ENCODE measurements around the gene PTPRU. TPM values are rescaled to one million over a fixed set of nuclear protein-coding genes. Genes with fewer than 3 reads are reported as not detected.

PTPRU gene
- total and polyA plus RNA-seq, 2 of the 8 experiments (the other 6 are each of a cell fraction or from before 2014, with no cell fraction given): 33.8 to 41.8 TPM

DNA sequence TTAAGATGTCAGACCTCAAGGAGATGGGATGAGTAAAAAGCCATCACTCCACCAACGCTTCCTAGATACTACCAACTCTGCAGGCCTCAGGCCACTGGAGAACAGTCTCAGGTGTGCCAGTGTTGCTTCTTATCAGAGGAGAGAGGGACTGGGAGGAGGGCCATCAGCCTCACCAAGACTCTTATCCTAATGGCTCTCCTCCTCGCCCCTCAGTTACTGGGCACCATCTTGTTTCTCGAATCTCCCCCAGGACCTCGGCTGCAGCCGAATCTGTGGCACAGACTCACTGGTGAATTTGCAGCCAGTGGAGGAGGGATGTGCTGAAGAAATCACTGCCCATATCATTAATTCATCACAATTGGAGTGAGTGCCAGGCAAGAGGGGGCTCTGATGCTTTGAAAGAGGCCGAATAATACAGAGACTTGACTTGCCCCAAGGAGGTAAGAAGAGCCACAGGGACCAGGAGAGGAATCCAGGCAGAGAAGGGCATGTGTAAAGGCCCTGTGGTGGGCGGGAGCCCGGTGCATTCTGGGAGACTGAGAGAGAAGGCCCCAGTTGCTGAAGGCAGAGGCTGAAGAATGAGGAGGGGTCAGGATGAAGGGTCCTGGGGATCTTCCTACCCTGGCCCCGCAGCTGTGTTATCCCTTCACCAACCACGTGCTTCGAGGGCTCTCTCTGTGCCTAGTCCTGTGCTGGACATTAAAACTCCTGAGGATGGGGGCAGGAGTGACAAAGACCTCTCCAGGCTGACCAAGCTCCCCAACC, 129.8 kb downstream of the PTPRU start (continued):
- no peak for TF ChIP-seq CBX5 (IDR thresholded peaks at IDR 0.05; ENCODE audit: low read depth, low read length)
- no peak for TF ChIP-seq TAF7 (optimal IDR thresholded peaks at IDR 0.05; ENCODE audit: borderline replicate concordance, low read depth, low read length)

Data from H1 (cell line).